GM19193 (cell line): ENCODE data around the gene P2RY12.

Experiments used
- POLR2A ChIP-seq: IDR thresholded peaks from 4 replicates; pipeline ENCODE4 v1.6.1; 2011; ENCODE audit not compliant: insufficient read depth, insufficient read length; ENCODE audit errors: extremely low read depth

Gene P2RY12

DNA sequence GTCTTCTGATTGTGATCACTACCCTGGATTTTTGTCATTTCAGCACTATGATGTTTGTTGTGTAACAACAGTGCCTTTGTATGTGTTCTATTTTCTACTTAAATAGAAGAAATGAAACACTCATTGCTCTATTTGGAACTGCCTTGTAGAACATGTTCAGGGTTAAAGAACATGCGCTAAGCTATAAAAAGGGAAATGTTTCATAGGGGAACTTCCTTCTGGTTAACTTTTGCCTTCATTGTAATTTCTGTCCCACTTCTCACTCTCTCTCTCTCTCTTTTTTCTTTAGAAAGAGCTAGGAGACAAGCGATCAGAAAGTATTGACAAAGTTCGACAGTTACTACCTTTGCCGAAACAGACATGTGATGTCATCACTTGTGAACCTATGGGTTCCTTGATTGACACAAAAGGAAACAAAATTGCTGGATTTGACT lies at the start of gene P2RY12:
P2RY12 (minus strand) TSS at position 13 of the 434 bp plus-strand sequence. CDS start 45,908 bp downstream, outside the sequence.
- TF ChIP-seq POLR2A, result no peak

DNA sequence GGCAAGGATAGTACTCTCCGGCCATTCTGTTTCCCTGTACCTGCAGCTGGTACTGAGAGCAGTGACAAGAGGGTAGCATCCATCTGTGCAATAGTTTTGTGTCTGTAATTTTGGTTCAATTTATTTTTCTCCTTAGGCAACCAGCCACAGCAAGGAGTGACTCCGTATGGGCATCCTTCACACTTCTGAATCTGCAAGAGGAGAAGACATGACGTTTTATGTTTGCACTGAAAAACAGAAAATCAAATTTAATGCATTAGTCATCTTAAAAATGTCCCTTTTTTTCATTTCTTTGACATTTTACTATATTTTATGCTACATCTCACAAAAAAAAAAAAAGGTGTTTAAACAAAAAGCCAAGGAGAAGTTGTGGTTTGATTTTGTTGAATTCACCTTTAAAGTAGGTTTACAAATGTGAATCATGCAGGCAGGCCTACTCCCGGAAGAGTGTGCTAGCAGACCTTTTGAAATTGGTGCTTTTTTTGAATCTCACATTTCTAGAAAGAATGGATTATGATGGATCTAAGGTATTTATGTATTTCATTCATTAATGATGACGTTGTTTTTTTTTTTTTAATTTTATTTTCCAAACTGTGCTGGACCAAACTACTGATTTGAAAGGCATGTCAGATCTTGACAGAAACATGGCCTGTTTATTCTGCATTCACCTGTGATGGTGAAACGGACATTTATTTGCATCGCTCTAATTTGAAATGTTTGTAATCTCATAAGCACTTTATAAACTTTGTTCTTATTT lies 48.2 kb upstream of the P2RY12 start:
- TF ChIP-seq POLR2A, result no peak

DNA sequence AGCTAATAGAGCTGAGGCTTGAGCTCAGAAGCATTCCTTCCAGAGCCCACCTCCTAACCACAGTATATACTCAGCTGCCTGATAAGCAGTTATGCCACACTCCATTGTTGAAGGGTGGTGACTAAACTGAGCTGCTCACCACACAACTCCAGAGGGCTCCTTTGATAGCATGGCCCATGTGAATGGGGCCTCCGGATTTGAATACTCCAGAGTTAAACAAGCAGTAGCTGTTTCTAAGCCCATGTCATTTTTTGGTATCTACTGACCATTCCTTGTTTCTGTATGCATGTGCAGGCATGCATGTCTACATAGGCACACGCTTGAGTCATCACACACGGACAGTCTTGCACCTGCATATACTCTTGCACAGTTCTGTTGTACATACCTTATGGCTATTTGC lies 47.4 kb upstream of the P2RY12 start:
- TF ChIP-seq POLR2A, result no peak

DNA sequence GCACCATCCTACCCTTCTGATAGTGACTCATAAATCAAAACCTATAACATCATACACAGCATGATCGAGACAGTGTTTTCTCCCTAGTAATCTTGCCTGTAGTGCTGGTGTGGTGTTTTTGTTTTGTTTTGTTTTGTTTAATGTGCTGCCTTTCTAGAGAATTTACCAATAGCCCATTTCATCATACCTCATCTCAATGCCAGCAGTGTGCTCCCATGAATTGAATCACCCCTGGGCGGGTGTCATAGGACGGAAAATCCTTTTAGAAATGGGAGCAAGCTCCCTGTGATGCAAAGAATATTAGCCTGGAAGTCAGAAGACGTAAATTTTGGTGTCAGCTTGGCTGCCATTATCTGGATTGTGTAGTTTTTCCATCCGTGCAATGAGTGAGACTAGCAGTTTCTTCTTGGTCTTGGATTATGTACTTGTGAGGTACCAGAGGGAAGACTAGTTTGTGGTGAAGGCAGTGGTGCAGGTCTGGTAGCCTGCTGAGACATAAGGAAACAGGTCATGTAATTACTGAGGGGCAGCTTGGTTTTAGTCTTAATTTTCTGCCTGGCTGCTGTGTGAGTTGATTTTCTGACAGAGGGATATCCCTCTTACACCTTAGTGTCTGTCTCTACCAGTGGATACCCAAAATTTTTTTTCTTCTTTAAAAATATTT lies 46.4 kb upstream of the P2RY12 start:
- TF ChIP-seq POLR2A, result no peak

DNA sequence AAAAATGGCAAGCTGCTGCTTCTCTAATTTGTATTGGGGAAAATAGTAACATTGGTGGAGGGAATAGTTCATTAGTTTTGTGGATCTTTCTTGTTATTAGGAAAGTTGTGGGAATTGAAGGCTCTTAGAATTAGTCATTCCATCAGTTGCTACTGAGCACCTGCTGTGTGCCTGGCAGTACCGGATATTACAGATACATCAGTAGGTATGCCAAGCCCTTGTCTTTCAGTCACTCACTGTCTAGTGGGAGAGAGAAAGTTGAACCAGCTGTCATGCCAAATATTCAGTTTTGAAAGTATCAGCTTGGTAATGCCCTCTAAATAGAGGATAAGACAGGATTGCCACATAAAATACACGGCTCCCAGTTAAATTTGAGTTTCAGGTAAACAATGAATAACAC lies 43.8 kb upstream of the P2RY12 start:
- no peak for TF ChIP-seq POLR2A

DNA sequence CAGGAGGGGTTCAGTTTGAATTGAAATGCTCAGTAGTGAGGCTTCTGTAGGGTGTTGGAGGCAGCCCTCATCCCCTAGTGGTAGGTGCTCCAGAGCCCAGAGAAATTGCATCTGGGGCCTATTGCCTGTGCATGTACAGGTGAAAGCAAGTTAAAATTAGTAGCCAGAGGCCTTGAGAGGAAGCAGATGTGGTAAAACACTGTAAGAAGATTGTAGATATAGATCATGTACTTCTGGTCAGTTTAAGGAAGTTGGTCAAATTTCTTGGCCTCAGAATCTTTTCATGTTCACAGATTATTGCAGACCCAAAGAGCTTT lies 41.7 kb upstream of the P2RY12 start:
- TF ChIP-seq POLR2A, result no peak

DNA sequence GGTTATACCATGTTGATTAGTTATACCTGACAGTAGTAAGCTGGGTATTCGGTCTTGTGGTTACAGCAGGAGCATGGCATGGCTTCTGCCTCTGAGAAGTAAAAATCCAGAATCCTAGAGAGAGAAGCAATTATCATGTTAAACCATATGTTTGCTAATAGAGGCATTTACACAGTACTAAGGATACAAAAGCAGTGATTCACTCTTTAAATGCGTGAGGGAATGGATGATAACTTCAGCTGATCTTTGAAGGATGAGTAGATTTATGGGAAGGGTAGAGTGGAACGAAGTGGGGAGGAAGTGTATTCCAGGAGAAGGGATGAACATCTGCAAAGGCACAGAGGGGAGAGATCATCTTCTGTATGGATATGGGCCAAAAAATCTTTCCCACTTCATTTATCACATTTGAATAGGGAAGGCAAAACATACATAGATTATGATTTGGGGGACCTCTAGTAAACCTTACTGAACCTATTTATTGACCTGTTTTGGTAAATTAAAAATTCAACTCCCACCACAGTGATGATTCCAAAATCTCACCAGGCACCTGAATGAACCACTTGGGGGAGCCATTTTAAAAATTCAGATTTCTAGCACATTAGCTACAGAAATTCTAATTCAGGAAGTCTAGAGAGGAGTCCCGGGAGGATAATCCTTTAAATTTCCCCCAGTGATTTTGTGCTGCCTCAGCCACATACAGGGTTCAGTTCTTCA lies 41.2 kb upstream of the P2RY12 start:
- TF ChIP-seq POLR2A, result no peak

DNA sequence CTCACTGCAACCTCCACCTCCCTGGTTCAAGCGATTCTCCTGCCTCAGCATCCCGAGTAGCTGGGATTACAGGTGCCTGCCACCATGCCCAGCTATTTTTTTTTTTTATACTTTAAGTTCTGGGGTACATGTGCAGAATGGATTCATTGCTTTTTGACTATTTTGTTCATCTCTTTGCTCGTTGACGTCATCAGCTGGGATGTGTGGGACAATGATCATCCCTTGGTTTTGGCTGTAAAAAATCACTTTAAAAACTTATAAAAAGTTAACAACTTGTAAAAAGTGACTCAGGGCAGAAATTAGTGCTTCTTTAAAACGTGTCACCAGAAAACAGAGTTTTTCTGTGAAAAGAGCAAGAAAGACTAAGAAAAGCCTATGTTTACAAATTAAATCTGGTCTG lies 38.5 kb upstream of the P2RY12 start:
- TF ChIP-seq POLR2A, result no peak

DNA sequence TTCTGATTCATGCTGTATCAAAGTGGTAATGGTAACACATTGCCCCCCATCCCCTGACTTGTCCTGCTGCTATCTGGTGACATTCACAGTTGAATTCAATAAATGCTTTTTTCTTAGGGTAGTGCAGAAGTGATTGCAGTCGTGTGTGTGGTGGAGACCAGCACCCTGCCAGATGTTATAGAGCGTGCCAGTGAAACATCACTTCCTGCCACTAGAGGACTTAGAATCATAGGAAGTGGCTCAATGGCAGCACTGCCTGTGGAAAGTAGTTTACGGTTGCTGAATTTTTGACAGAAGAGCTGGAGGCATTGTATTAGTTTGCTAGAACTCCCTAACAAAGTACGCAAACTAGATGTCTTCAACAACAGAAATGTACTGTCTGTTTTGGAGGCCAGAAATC lies 37.4 kb upstream of the P2RY12 start:
- TF ChIP-seq POLR2A, result no peak

DNA sequence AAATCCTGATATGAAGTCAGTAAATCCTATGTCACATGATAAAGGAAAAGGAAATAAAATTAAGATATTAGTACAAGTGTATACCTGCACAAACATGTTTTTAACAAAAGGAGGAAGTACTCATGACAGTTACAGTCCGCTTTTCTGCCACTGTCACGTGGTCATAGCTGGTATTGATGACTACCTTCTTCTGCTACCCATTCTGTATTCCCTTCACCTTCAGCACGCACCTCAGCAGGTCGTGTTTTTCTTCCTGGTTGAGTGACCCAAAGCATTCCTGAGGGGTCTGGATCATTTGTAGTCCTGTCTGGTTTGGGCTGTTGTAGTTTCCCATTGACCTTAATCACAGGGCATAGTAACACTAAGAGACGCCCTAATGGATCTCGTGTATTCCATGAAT lies 35.3 kb upstream of the P2RY12 start:
- no peak for TF ChIP-seq POLR2A

DNA sequence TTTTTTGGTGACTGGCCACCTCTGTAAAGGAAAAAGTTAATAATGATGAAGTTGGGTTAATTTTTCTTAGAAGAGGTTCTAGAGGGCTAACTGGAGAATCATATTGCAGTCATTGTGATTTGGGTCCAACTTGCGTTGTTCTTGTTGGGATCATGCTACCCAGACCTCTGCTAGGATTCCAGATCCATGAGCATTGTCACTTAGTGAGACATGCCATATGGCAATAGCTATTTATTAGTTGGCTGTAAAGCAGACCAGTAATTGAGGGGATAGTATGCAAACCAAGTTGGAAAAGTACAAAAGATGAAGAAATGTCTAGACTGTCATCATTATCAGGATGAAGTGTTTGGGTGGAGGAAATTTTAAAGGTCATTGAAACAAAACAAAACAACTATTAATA lies 30.7 kb upstream of the P2RY12 start:
- no peak for TF ChIP-seq POLR2A

DNA sequence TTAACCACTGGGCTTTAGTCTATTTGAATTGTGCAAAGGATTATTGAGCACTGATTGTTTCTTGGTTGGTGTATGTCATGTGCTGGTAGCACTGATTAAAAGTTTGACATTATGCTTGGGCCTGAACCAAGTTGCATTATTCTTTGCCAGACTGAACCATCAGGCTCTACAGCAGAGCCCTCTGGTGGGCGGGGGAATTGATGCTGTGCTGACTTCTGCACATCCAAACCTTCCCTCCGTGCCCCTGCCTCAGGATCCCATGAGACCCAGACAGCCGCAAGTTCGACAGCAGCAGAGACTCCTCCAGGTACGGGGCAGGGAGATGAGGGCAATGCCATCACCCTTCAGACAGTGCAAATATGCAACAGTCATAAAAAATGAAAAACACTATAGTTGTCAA lies 28.4 kb upstream of the P2RY12 start:
- no peak for TF ChIP-seq POLR2A

DNA sequence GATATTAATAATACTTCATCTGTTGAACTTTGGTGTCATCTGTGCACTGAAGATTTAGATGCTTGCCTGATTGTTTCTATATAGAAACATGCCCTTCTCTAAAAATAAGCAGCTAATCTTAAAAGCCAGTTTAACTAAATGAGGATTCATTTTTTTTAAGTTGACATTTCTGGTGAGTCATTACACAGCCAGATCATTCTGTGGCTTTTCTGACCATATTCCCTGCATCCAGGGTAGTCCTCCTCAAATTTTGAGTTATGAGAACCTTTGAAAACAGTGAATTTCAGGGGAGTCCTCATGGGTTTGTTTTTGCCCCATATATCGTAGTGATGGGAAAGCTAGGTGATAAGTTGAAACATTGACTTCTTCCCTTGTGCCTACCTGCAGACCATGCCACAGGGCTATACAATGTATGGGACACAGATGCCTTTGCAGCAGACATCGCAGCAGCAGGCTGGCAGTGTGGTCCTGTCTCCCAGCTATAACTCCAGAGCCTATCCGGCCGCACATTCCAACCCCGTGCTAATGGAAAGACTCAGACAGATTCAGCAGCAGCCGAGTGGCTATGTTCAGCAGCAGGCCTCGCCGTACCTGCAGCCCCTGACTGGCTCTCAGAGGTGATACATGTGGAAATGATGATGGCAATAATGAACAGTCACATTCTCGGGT lies 26.5 kb upstream of the P2RY12 start:
- TF ChIP-seq POLR2A, result no peak

DNA sequence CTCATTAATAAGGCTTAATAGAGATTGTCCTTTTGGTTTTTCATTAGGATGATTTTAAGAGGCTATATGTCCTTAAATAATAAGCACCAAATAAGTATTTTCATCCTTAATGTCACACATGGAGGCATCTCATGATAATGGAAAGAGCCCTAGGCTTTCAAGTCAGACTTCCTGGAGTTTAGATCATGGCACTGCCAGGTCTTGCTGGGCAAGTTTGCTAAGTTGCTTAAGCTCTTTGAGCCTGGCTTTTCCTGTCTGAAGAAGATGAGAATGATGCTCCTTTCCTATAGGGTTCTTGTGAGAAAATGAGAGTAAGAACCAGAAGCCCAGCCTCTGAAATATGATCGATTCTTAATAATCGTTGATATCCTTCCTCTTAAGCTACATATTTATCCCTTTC lies 23.4 kb upstream of the P2RY12 start:
- no peak for TF ChIP-seq POLR2A

DNA sequence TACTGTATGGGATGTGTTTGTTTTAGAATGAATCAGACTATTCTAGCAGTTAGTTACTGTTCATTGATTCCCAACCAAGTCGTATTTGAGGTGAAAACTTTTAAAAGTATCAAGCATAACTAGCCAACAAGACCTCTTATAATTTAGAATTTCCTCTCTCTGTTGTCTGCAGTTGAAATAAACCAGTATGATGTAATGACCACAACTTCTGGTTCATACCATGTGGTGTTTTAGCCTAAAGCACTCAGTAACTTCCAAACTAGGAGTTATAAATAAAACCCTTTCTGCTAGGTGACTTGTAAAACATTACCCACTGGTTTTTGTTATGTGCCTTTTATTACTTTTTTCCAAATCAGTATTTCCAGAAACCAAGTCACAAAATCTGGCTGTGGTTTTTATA lies 19.8 kb upstream of the P2RY12 start:
- TF ChIP-seq POLR2A, result no peak
